Suppressor macrophage treated with lipopolysaccharide for 4 hours (primary cell): ENCODE results near the gene PNPLA7.
"Not testable (repeated sequence)": the region's sequence is repeated elsewhere in the genome, so short reads cannot be mapped to it uniquely, and the experiment has no call there.

Experiments used
- DNase-seq: peaks from one replicate; pipeline ENCODE4 v3.0.0-alpha.2; 2020

The PNPLA7 gene

GRCh38 chr9:137536594-137537131 is 13.5 kb downstream of the PNPLA7 start:
- DNase-seq, result not testable (repeated sequence)

DNA sequence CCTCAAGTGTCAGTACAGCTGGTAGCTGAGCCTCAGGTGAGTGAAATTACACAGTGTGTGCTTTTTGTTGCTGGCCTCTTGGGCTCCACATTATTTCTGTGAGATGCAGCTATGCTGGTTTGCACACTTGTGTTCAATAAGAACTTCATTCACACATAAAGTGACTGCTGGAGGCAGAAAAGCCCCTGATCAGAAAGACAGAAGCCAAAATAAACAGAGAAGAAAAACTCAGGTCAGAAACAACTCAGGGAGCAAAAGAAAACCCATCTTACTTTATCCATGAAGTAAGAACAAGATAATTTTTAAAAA is 15.1 kb downstream of the PNPLA7 start:
- no peak for DNase-seq

DNA sequence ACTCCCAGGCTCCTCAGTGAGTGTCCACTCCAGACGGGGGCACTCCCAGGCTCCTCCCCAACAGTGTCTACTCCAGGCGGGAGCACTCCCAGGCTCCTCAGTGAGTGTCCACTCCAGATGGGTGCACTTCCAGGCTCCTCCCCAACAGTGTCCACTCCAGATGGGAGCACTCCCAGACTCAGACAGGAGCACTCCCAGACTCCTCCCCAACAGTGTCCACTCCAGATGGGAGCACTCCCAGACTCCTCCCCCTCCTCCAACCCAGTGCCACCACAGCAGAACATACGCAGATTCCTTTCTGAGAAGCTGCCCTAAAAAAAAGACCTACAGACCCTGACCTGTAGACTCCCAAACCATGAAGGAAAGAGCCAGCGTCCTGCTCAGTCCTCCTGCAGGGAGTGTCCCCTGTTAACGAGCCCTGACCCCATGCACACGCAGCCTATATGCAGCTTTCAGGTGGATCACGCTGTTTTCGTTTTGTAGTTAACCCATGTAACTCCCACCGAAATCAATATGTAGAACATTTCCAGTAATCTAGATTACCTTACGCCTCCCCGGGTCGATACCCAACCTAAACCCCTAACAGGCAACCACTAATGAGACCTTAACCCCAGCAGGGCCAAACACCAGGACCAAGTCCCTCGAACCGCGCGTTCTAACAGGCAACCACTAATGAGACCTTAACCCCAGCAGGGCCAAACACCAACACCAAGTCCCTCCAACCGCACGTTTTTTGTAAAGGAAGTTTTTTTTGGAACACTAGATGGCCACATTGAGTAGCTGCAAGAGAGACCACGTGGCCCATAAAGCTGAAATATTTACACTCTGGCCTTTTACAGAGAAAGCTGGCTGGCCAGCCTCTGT is 15.7 kb downstream of the PNPLA7 start:
- peak; percentile 59 for DNase-seq

- not testable (repeated sequence) for DNase-seq
Observed at GRCh38 chr9:137532891-137533468, 17.2 kb downstream of the PNPLA7 start.

DNA sequence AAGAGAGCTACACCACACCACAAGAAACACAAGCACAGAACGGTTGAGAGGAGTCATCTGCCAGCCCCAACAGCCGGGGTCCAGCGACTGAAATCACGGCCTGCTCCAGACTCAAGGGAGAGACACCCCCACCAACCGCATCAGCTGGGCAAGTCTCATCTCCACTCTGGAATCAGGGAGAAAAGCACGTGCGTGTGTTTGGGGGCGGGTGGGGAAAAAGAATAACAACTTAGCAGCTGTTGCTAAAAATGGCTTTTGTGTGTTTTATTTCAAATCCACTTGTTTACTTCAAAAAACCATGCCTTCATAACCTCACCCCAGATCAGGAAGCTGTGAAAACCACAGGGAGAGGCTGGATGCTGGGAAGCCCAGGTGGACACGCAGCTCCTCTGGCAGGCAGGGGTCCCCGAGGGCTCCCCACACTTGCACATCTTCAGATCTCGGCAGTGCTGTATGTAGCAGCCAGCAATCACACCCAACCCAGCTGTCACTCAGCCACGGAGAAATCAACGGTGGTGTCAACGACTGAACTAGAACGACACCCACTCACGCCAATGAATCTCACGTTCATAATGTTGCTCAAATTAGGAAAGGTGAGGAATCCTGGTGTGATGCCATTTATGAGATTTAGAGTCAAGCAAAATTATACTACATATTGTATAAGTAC is 19.0 kb downstream of the PNPLA7 start:
- DNase-seq, result no peak

- peak; percentile 21 for DNase-seq
Observed at GRCh38 chr9:137530331-137530730, 19.9 kb downstream of the PNPLA7 start.

- no peak for DNase-seq
Observed at GRCh38 chr9:137524981-137525317, 25.3 kb downstream of the PNPLA7 start.

DNA sequence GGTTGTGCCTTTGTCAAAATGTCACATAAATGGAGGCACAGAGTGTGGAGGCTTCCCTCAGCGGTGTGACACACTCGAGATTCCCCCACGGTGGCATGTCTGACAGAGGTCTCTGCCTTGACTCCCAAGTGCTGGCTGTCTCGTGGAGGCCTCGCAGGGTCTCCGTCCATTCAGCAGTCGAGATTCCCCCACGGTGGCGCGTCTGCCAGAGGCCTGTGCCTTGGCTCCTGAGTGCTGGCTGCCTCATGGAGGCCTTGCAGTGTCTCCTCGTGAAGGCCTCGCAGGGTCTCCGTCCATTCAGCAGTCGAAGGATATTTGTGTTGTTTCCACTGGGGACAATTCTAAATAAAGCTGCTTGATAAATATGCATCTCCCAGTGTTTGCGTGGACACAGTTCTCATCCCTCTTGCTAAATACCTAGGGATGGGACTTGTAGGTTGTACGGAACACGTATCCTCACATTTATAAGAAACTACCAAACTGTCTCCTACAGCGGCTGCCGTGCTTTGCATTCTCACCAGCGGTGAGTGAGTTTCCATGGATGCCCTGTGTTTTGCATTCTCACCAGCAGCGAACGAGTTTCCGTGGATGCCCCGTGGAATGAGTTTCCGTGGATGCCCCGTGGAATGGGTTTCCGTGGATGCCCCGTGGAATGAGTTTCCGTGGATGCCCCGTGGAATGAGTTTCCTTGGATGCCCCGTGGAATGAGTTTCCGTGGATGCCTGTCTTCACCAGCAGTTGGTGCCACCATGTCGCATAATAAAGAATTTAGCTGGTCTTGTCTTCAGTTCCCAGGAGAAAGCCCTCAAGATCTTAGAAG is 25.8 kb downstream of the PNPLA7 start:
- no peak for DNase-seq

GRCh38 chr9:137522746-137523455 is 27.3 kb downstream of the PNPLA7 start:
- no peak for DNase-seq

DNA sequence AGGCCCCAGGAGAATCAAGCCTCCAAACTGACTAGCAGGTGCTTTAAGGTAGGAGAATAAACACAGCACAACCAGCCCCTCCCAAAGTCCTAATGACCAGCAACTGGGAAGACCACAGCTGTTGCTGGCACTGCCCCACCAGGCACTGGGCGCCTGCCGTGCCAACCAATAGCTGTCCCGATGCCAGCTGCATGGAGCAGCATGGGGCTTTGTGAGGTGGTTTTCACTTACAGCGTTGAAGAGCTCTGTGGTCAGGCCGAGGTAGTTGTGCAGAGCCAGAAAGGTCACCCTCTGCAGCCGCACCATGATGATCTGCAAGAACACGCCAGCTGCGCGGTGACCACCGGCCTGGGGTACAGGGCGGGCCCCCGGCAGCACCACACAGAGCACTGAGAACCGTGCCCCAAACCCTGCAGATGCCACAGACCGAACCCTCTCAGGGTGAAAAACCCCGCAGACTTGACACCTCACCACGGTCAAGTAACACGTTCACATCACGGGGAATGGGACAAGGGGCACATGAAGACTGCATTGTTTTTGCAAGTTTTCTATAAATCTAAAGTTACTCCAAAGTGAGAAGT is 28.7 kb downstream of the PNPLA7 start:
- no peak for DNase-seq

- no peak for DNase-seq
Observed at GRCh38 chr9:137520614-137521404, 29.4 kb downstream of the PNPLA7 start.

- DNase-seq, result no peak
Observed at GRCh38 chr9:137519553-137519952, 30.6 kb downstream of the PNPLA7 start.

GRCh38 chr9:137518661-137519459 is 31.3 kb downstream of the PNPLA7 start:
- not testable (repeated sequence) for DNase-seq

- no peak for DNase-seq
Observed at GRCh38 chr9:137516144-137516917, 33.9 kb downstream of the PNPLA7 start.

- no peak for DNase-seq
Observed at GRCh38 chr9:137515338-137515724, 34.9 kb downstream of the PNPLA7 start.

DNA sequence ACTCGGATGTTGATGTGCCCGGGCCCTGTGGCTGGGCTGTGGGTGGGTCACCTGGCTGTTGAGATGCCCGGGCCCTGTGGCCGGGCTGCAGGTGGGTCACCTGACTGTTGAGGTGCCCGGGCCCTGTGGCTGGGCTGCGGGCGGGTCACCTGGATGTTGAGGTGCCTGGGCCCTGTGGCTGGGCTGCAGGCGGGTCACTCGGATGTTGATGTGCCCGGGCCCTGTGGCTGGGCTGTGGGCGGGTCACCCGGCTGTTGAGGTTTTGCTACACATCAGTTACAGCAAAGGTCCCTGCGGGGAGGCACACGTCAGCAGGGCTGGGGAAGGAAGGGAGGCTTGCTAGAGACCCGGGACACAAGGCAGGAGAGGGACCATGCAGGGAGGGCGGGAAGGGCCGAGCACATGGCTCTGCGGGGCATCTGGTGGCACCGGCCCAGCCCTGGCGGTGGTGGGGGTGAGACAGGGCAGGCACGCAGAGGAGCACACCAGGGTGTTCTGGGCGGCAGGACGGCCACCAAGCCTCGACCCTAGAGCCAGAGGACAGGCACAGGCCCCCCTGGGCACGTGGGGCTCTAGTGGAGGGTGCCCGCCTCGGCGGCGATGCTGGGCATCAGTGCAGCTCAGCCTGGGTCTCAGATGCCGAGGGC is 35.4 kb downstream of the PNPLA7 start:
- DNase-seq, result no peak

- DNase-seq, result not testable (repeated sequence)
Observed at GRCh38 chr9:137513801-137514570, 36.2 kb downstream of the PNPLA7 start.

DNA sequence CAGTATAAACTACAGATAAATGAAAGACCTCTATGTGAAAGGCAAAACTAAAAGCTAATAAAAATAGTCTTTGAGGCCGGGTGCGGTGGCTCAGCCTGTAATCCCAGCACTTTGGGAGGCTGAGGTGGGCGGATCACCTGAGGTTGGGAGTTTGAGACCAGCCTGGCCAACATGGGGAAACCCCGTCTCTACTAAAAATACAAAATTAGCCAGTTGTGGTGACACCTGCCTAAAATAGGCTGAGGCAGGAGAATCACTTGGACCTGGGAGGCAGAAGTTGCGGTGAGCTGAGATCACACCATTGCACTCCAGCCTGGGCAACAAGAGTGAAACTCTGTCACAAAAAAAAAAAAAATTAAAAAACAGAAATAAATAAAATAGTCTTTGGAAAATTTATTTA is 37.1 kb downstream of the PNPLA7 start:
- not testable (repeated sequence) for DNase-seq
